GM12878 (cell line): ENCODE results near the gene RCBTB2. TPM values are rescaled to one million over a fixed set of nuclear protein-coding genes. Genes with fewer than 3 reads are reported as not detected.

Experiments used
- ATAC-seq: fragments of 200-7000 bp; cut with Tn5 transposase; 3 replicates; pipeline ENCODE4 v1.9.1; 2020; ENCODE audit warnings: mild to moderate bottlenecking, moderate library complexity
- BruUV-seq: library from RNA; stranded (reverse); fragments of 400-500 nt; replicated peaks from 2 replicates; lab custom pipeline; 2021; lab: Mats Ljungman, UMichigan
- CTCF ChIA-PET: fragments of 300-600 bp; sonication (Branson Sonifier 250); formaldehyde crosslinking; extraction: SDS; loops from one replicate; lab custom pipeline; 2021; ENCODE audit warnings: inconsistent platforms; lab: Yijun Ruan, JAX
- POLR2A ChIA-PET: fragments of 350-600 bp; formaldehyde crosslinking; extraction: SDS; loops from one replicate; lab custom pipeline; 2021; ENCODE audit warnings: inconsistent platforms; lab: Charles Lee
- RAD21 ChIA-PET: fragments of 300-600 bp; sonication (Branson Sonifier 250); formaldehyde crosslinking; loops from one replicate; lab custom pipeline; 2023; ENCODE audit warnings: antibody characterized with exemption; ENCODE audit not compliant: unreplicated experiment; lab: Charles Lee
- SMC1A ChIA-PET: fragments of 300-600 bp; sonication (Branson Sonifier 250); formaldehyde crosslinking; loops from one replicate; lab custom pipeline; 2023; ENCODE audit not compliant: unreplicated experiment, uncharacterized antibody; lab: Charles Lee
- DNase-seq: peaks from one replicate; pipeline ENCODE4 v3.0.0-alpha.2; 2011; ENCODE audit warnings: low read depth, low spot score
- FAIRE-seq: peaks from 3 replicates; lab custom pipeline; 2011; peaks lifted over from hg19 to GRCh38; lab: Jason Lieb, UNC
- H2AFZ ChIP-seq: 2 replicates; pipeline ENCODE4 v1.6.0; 2011; ENCODE audit warnings: low read depth, low read length, control low read depth; ENCODE audit not compliant: control insufficient read depth
- H3K27ac ChIP-seq: 2 replicates; pipeline ENCODE4 v1.5.1; 2011; ENCODE audit warnings: control low read depth; ENCODE audit not compliant: control insufficient read depth, insufficient read depth
- H3K27me3 ChIP-seq, 2 experiments: replicated peaks in 1 of 2; 2 replicates each; pipeline versions ENCODE4 v1.6.0 to v1.6.1; 2011; ENCODE audit warnings: low read length in 1 of 2; ENCODE audit not compliant: control insufficient read depth in 2 of 2, insufficient read depth in 2 of 2
- H3K36me3 ChIP-seq, 2 experiments: 2 replicates each; pipeline ENCODE4 v1.5.1; 2011; ENCODE audit warnings: low read length in 1 of 2; ENCODE audit not compliant: control insufficient read depth in 2 of 2, insufficient read depth in 2 of 2
- H3K4me1 ChIP-seq: 2 replicates; pipeline ENCODE4 v1.6.1; 2011; ENCODE audit warnings: mild to moderate bottlenecking, low read length, moderate library complexity, mixed read lengths; ENCODE audit not compliant: control insufficient read depth, insufficient read depth
- H3K4me2 ChIP-seq: 2 replicates; pipeline ENCODE4 v1.6.0; 2011; ENCODE audit warnings: control low read depth; ENCODE audit not compliant: control insufficient read depth, insufficient read depth
- H3K4me3 ChIP-seq: fragments of 200-600 bp; sonication (generic); 2 replicates; pipeline ENCODE4 v1.5.1; 2016
- H3K79me2 ChIP-seq: 2 replicates; pipeline ENCODE4 v1.6.0; 2011; ENCODE audit warnings: low read length; ENCODE audit not compliant: control insufficient read depth, insufficient read depth
- H3K9ac ChIP-seq: 2 replicates; pipeline ENCODE4 v1.8.0; 2011; ENCODE audit warnings: low read length, control low read depth, mixed read lengths; ENCODE audit not compliant: control insufficient read depth, insufficient read depth
- H3K9me3 ChIP-seq: replicated peaks from 3 replicates; pipeline ENCODE4 v1.5.1; 2011; ENCODE audit warnings: mild to moderate bottlenecking, low read length; ENCODE audit not compliant: control insufficient read depth, insufficient read depth
- H4K20me1 ChIP-seq: 2 replicates; pipeline ENCODE4 v1.6.0; 2011; ENCODE audit not compliant: control insufficient read depth, insufficient read depth
- BCL11A ChIP-seq: IDR thresholded peaks from 2 replicates; pipeline ENCODE4 v1.6.1; 2011; ENCODE audit warnings: low read depth, low read length
- CBFB ChIP-seq: IDR thresholded peaks from 2 replicates; pipeline ENCODE4 v1.6.1; 2016; ENCODE audit warnings: antibody characterized with exemption, low read depth
- DPF2 ChIP-seq: fragments of 450-650 bp; IDR thresholded peaks from 2 replicates; pipeline ENCODE4 v1.6.1; 2017; ENCODE audit warnings: mild to moderate bottlenecking
- MYC ChIP-seq: IDR thresholded peaks from 2 replicates; pipeline ENCODE4 v1.6.1; 2011; ENCODE audit warnings: mild to moderate bottlenecking, low read length, moderate library complexity, inconsistent platforms; ENCODE audit not compliant: insufficient read depth, insufficient replicate concordance, insufficient read length, severe bottlenecking
- PKNOX1 ChIP-seq: fragments of 450-650 bp; IDR thresholded peaks from 2 replicates; pipeline ENCODE4 v1.6.1; 2016; ENCODE audit warnings: mild to moderate bottlenecking
- SIX5 ChIP-seq: IDR thresholded peaks from 2 replicates; pipeline ENCODE4 v1.6.1; 2011; ENCODE audit warnings: mild to moderate bottlenecking, low read depth, low read length, moderate library complexity; ENCODE audit not compliant: severe bottlenecking
- ZBED1 ChIP-seq: IDR thresholded peaks from 2 replicates; pipeline ENCODE4 v1.6.1; 2016; ENCODE audit warnings: borderline replicate concordance
- WGBS: methylation state at CpG from one replicate; pipeline ENCODE4 v1.1.6; 2016; ENCODE audit warnings: low lambda C conversion rate; ENCODE audit not compliant: insufficient replicate concordance, insufficient coverage; ENCODE audit errors: missing lambda C conversion rate; 5-methylcytosine and 5-hydroxymethylcytosine counted together
- in situ Hi-C: fragments of 300-500 bp; cut with MboI; formaldehyde crosslinking; loops from 9 replicates; pipeline ENCODE4 v1.14.3; 2018; ENCODE audit warnings: mixed read lengths
- intact Hi-C: fragments of 100-400 bp; cut with micrococcal nuclease; formaldehyde crosslinking; loops from one replicate; pipeline ENCODE4 v1.14.2; 2022; ENCODE audit not compliant: unreplicated experiment
- polyA plus RNA-seq, 11 experiments: library from polyadenylated mRNA; depleted of rRNA in 4 of 11; unstranded in 6 of 11; stranded (reverse) in 5 of 11; fragments of >200 nt; fragmentation: Nextera tagmentation in 4 of 11; fragmentation: Illumina TruSeq in 1 of 11; extraction: Ambion mirVana in 4 of 11; extraction: Trizol in 1 of 11; gene quantifications; 1 replicate in 1 of 11; 2 replicates in 10 of 11; pipeline versions ENCODE4 v1.2.1 to v1.2.3, GENCODE V29; 2011 to 2016; ENCODE audit warnings: inconsistent platforms in 2 of 11, missing spikeins in 2 of 11, low read depth in 1 of 11
- total RNA-seq, 4 experiments: library from RNA; depleted of rRNA in 3 of 4; stranded (reverse); fragments of >200 nt in 3 of 4; fragmentation: Illumina TruSeq in 1 of 4; extraction: Trizol in 1 of 4; gene quantifications; 2 replicates each; pipeline versions ENCODE4 v1.2.1 to v1.2.3, GENCODE V29; 2013 to 2021

The RCBTB2 gene
- total and polyA plus RNA-seq, 10 of the 15 experiments (the other 5 are each of a cell fraction or from before 2014, with no cell fraction given), result 5.0 to 16.0 (median 8.5) TPM

GRCh38 chr13:48490241-48490640, 42.6 kb downstream of the RCBTB2 start:
- Histone ChIP-seq H3K9ac (peak overlapping the region; percentile 61; the same call in 1 of the 2 replicates), H2AFZ (no peak overlapping the region), H3K4me3 (peak overlapping the region; percentile 24; the same call in 1 of the 2 replicates), H3K27ac (peak overlapping the region; percentile 91), H3K36me3 (peaks cover 0 to 13% of the 10 kb centered on the region in 2 experiments; a peak in 1 of 4 replicates), H4K20me1 (no peaks in the 10 kb centered on the region), H3K9me3 (no peaks in the 10 kb centered on the region; the same call in 1 of the 3 replicates), H3K4me2 (peak overlapping the region; percentile 92), H3K27me3 (no peaks in the 10 kb centered on the region), H3K79me2 (peaks cover 29% of the 10 kb centered on the region), H3K4me1 (peaks cover 65% of the 10 kb centered on the region)
- BruUV-seq, result no TSS peak
- intact Hi-C loops (loop anchor here (5.0 kb wide), 1 partner anchor 72 kb away; no protein-coding TSS in a partner anchor), in situ Hi-C loops (no loop called here)
- ChIA-PET SMC1A (interaction anchor here (0.9 to 1.3 kb wide), 4 partner anchors 9 to 90 kb away, joined by 3 to 4 read pairs (median 3); no protein-coding TSS in a partner anchor), CTCF (interaction anchor here (1.5 kb wide), 1 partner anchor 396 kb away, joined by 3 read pairs; the partner anchor contains the start of gene MED4), RAD21 (interaction anchor here (0.9 to 1.5 kb wide), 2 partner anchors 14 to 39 kb away, joined by 3 to 5 read pairs; no protein-coding TSS in a partner anchor), POLR2A (interaction anchor here (1.2 kb wide), 1 partner anchor 42 kb away, joined by 3 read pairs; the partner anchor contains the start of gene RCBTB2)
- DNase-seq (no peak), FAIRE-seq (no peak), ATAC-seq (no peak)
- no peak for TF ChIP-seq BCL11A
- TF ChIP-seq DPF2, result no peak
- no peak for TF ChIP-seq MYC
- no peak for TF ChIP-seq CBFB
- TF ChIP-seq PKNOX1, result no peak
- no peak for TF ChIP-seq ZBED1
- no peak for TF ChIP-seq SIX5
- 94% methylated on average over 3 of the region's 3 CpGs for WGBS
